GM21737 (cell line): Measurements from ENCODE around the gene ACTC1.

Experiments used
- ATAC-seq: cut with Tn5 transposase; IDR thresholded peaks from one replicate; pipeline ENCODE4 v1.9.1; 2021; ENCODE audit warnings: mild to moderate bottlenecking, moderate library complexity; ENCODE audit not compliant: unreplicated experiment

The ACTC1 gene

DNA sequence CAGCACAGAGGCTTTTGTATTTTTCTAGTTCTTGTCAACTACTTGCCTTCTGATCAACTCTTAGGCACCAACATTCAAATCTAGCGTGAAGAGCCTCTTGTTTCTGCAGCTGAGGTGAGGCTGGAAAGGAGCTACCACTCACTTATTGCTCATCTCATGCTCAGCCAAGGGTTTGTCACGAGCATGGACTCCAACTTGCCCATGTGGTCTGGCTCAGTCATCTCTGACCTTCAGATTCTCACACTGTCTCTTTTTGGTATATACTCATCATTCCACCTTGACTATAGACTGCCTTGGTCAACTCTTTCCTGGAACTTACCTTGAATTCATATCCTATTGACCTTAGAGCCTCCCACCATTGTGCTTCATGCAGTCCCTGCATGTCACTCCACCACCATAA, 35.4 kb downstream of the ACTC1 start:
- no peak for ATAC-seq

GRCh38 chr15:34759347-34759746, 36.0 kb downstream of the ACTC1 start:
- no peak for ATAC-seq

DNA sequence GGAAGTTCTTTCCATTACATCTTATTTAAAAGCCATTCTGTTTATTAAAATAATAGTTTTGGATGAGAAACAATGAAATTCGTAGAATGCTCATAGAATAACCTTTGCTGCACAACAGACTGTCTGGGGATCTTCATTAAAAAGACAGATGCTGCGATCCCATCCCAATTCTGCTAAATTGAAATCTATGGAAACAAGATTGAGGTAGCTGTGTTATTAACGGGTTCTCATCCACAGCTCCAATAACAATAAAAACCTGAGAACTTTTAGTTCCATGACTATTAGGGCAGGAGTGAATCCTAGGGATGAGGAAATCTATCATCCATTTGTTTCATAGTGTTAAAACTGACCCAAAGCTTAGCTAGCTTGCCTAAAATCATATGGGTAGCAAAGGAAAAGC, 38.1 kb downstream of the ACTC1 start:
- ATAC-seq, result no peak

- no peak for ATAC-seq
Observed at GRCh38 chr15:34755419-34755773, 40.0 kb downstream of the ACTC1 start.

DNA sequence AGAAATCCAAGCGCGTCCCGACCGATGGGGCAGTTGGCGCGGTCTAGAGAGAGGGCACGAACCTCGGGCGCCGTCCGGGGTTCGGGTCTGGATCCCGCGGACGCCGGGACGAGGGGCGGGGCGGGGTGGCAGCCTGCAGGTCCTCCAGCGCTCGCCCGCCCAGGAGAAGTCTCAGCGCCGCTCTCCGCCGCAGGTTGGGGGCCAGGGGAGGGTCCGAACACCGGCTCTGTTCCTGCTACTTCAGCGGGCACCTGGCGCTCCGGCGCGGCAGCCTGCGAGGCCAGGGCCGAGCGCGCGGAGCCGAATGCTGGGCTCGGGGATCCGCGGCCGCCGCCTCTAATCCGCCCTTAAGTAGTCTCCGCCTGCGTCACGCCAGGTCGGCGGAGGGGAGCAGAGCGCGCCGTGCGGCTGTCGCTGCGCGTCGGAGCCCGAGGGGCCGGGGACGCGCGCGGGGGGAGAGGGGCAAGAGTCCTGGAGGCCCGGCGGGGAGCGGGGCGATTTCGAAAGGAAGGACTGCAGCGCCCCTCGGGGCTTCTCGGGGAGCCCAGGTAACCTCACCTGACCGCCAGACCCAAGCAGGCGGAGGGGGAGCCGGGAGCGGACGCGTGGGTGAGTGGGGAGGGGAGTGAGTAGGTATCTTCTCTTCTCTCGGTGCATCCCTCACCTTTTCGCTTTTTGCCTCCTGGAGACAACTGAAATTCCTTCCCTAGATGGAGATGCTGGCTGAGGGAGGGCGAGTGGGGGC, 40.5 kb downstream of the ACTC1 start, which contains the start of gene GJD2:
Gene GJD2, minus strand, starts transcription at position 325 of the 745 bp plus-strand sequence. CDS start 510 bp downstream, outside the sequence.
- no peak for ATAC-seq

DNA sequence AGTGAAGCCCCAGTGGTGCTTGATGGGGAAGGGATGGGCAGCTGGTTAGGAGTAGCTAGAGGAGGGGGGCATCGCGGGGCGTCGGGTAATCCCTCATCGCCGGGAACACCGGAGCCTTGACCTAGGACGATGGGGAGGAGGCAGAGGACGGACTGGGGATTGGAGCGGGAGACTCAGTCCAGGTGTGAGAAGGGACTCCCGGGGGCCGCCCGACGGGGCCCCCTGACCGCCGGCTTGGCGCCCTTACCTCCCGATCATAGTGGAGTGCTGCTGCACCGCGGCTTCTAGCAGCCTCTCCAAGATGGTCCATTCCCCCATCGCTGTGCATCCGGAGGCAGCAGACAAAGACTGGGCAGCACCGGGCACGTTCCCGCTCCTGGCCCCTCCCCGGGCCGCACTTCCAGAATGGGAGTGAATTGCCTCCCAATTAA, 41.2 kb downstream of the ACTC1 start:
- no peak for ATAC-seq

DNA sequence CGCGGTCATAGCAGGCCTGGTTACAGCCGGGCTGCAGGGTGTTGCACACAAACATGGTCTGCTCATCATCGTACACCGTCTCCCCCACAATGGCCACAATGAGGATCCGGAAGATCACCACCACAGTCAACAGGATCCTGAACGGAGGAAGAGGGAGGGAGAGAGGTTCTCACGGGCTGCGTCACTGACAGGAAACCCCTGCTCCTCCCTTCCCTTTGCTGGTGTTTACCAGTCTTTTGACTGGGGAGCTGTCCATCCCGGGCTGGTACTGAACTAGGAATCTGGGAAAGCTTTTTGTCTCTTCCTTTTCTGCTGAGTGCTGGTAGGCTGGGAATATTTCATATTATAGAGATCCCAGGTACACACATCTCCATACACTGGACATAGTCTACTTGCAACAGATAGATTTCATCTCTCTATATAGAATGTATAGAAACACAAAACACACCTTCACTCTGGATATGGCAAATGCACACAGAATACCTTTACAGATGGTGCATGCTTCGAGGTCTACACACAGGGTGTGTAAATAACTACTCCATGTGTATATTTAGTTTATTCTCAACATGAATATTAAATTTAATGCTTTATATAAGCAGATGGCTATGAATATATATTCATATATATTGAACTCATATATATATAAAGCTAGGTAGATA, 42.0 kb downstream of the ACTC1 start:
- no peak for ATAC-seq

DNA sequence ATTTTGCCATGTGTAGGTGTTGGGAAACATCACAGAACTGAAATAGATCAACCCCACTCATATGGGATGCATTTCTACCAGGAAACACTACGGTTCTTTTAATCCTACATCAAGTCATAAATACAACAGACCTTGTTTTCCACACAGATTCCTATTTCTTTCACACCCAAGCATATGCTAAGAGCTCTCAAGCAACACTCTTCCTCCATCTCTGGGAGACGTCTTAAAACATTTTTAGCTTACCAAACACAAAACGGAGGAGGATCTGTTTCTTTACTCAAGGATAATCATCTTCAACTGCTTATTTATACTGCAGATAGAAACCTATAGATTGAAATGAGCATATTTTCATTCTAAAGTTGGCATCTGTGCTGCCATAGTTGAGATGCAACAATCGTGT, 45.7 kb downstream of the ACTC1 start:
- no peak for ATAC-seq
